ENCODE measurements around the gene FAM210B.

- TF ChIP-seq POLR2A (IDR thresholded peaks at IDR 0.05; ENCODE audit: low read depth, low read length), result no peak
- TF ChIP-seq TAF1 (IDR thresholded peaks at IDR 0.05; ENCODE audit: low read depth, low read length), result no peak
- no peak for TF ChIP-seq POLR2AphosphoS5 (IDR thresholded peaks at IDR 0.05; ENCODE audit: low read depth, low read length)
- no peak for TF ChIP-seq SPI1 (IDR thresholded peaks at IDR 0.05; ENCODE audit: low read depth, low read length)
- TF ChIP-seq POU2F2 (IDR thresholded peaks at IDR 0.05; ENCODE audit: low read depth, low read length), result no peak
- no peak for TF ChIP-seq PAX5 (IDR thresholded peaks at IDR 0.05; ENCODE audit: insufficient read depth, low read length, severe bottlenecking)
These were observed 21.6 kb downstream of the FAM210B start for GRCh38 chr20:56380375-56380774.
